SK-N-SH (cell line): Measurements from ENCODE around the gene CDC42.

Experiments used
- CTCF ChIP-seq: fragments of 200-600 bp; sonication (generic); IDR thresholded peaks from 2 replicates; pipeline ENCODE4 v1.6.1; 2017; ENCODE audit warnings: antibody characterized with exemption, mild to moderate bottlenecking, moderate library complexity
- EP300 ChIP-seq, 2 experiments: IDR thresholded peaks; 2 replicates each; pipeline versions ENCODE4 v1.4.0 to v1.6.1; 2012; ENCODE audit warnings: borderline replicate concordance in 1 of 2, low read depth in 1 of 2, low read length in 1 of 2
- EZH2phosphoT487 ChIP-seq: fragments of 200-600 bp; sonication (generic); IDR thresholded peaks from 2 replicates; pipeline ENCODE4 v1.6.1; 2017; ENCODE audit warnings: low read depth, mixed run types, mild to moderate bottlenecking, antibody characterized with exemption, moderate library complexity, borderline replicate concordance
- FOSL2 ChIP-seq: IDR thresholded peaks from 2 replicates; pipeline ENCODE4 v1.4.0; 2012; ENCODE audit warnings: low read depth, mild to moderate bottlenecking, moderate library complexity, borderline replicate concordance
- JUND ChIP-seq: IDR thresholded peaks from 2 replicates; pipeline ENCODE4 v1.4.0; 2012
- MAX ChIP-seq: IDR thresholded peaks from 2 replicates; pipeline ENCODE4 v1.4.0; 2012; ENCODE audit warnings: low read depth
- MXI1 ChIP-seq: IDR thresholded peaks from 2 replicates; pipeline ENCODE4 v1.6.1; 2012; ENCODE audit warnings: mild to moderate bottlenecking, low read depth, low read length, improper control_type of control experiment
- PBX3 ChIP-seq: IDR thresholded peaks from 2 replicates; pipeline ENCODE4; 2012
- RCOR1 ChIP-seq: fragments of 150-350 bp; IDR thresholded peaks from 2 replicates; pipeline ENCODE4 v1.6.1; 2017; ENCODE audit warnings: antibody characterized with exemption, low read length
- SIN3A ChIP-seq: IDR thresholded peaks from 2 replicates; pipeline ENCODE4 v1.6.1; 2012; ENCODE audit warnings: low read depth, mild to moderate bottlenecking, low read length, moderate library complexity, borderline replicate concordance
- TEAD4 ChIP-seq: IDR thresholded peaks from 2 replicates; pipeline ENCODE4 v1.4.0; 2012; ENCODE audit warnings: mild to moderate bottlenecking, borderline replicate concordance; ENCODE audit not compliant: insufficient read depth

GRCh38 chr1:22117238-22117637, 64.7 kb downstream of the CDC42 start:
- TF ChIP-seq JUND (no peak), CTCF (no peak), TEAD4 (no peak), EZH2phosphoT487 (no peak), PBX3 (no peak), RCOR1 (no peak), MXI1 (no peak), EP300 (IDR thresholded peaks at IDR 0.05; ENCODE audit: borderline replicate concordance in 1 of 2, low read depth in 1 of 2, low read length in 1 of 2) (no peak), FOSL2 (no peak), SIN3A (no peak), MAX (no peak)
